GM18499 (cell line): ENCODE measurements around the gene PHF2.

Experiments
- ATAC-seq: cut with Tn5 transposase; IDR thresholded peaks from one replicate; pipeline ENCODE4 v1.9.1; 2021; ENCODE audit warnings: moderate number of reproducible peaks; ENCODE audit not compliant: insufficient read depth, unreplicated experiment

Gene PHF2

GRCh38 chr9:93598647-93599241 lies 22.4 kb downstream of the PHF2 start:
- no peak for ATAC-seq

DNA sequence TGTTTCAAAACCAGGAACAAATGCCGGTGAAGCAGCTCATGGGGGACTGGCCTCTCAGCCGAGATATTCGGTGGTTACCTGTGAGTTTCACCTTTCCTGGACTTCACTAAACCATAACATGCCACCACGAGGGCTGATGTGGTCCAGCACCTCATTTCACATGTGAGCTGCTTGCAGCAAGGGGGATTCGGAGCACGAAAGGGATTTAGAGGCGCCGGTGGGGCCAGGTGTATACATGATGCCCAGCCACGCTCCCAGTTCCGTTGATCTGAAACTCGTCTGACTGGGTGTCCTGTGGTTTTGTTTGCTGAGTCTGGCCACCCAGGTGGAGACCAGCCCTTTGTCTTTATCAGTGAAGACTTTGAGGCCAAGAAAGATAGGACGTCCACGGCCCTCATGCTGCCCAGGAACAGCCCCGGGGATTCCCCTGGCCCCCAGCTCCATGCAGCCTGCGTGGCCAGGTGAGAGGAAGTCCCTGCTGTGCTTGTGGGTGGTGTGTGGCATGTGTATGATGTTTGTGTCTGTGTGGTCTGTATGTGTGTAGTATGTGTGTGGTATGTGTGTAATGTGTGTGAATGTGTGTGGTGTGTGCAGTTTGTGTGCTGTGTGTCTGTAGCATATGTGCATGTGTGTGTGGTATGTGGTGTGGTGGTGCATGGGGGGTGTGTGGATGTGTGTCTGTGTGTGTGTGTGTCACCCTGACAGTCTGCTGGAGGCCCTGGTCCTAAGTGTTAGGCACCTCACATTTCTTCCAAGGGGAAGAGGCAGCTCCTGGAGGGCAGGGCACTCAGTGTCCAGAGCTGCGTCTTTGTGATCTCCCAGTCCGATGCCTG lies 23.4 kb downstream of the PHF2 start:
- ATAC-seq: no peak

GRCh38 chr9:93600504-93600903 lies 24.1 kb downstream of the PHF2 start:
- no peak for ATAC-seq

- no peak for ATAC-seq
These were observed 24.7 kb downstream of the PHF2 start for GRCh38 chr9:93601063-93601462.

GRCh38 chr9:93601666-93602065 lies 25.3 kb downstream of the PHF2 start:
- ATAC-seq: no peak

GRCh38 chr9:93603011-93603410 lies 26.6 kb downstream of the PHF2 start:
- no peak for ATAC-seq

DNA sequence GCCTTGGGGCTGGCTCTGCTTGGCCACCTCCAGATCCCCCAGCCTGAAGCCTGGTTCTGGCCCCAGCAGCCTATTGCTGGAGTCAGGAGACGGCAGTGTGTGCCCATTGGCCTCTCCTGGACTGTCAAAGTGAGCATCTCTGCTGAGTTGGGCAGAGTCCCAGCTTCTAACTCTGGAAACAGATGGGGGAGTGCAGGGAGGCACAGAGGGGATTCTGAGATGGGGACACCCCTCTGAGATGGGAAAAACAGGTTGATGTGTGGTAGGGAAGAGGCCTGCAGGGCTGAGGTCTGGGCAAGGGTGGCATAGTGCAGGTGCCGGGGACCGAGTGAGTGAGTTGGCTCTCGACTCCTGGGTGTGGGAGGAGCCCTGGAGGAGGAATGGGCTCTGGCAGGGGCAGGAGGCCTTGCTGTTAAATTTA lies 27.5 kb downstream of the PHF2 start:
- no peak for ATAC-seq

GRCh38 chr9:93606187-93606586 lies 29.8 kb downstream of the PHF2 start:
- no peak for ATAC-seq

GRCh38 chr9:93610206-93610605 lies 33.8 kb downstream of the PHF2 start:
- no peak for ATAC-seq

DNA sequence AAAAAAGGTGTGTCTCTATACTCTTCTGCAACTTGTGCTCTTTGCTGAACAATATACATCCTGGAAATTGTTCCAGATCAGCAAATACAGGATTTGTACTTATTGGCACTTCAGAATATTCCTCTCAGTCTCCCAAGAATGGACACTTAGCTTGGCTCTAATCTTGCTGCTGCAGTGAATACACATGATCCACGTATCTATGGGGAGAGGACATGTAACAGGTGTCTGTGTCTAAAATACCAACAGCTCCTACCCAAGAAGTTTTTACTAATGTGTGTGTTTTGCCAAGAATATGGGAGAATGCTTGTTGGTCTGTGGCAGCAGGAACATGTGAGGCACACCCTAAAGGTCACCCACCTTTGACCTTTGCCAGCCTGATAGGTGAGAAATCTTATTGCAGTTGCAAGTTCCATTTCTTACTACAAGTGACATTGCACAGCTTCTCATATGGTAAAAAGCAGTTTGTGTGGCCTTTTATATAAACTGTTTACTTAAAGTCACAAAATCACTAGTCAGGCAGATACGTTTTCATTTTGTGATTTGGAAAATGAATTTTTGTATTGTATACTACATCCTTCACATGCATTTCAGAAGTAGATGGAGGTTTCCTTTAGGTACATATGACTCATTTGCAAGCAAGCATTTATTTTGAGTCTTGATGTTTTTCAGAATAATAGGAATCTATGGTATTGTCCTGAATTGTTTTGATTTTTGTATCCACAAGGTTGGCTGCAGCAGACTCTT lies 35.8 kb downstream of the PHF2 start:
- ATAC-seq: no peak

GRCh38 chr9:93612796-93613154 lies 36.4 kb downstream of the PHF2 start:
- no peak for ATAC-seq

- ATAC-seq: no peak
These were observed 36.8 kb downstream of the PHF2 start for GRCh38 chr9:93613174-93613573.

DNA sequence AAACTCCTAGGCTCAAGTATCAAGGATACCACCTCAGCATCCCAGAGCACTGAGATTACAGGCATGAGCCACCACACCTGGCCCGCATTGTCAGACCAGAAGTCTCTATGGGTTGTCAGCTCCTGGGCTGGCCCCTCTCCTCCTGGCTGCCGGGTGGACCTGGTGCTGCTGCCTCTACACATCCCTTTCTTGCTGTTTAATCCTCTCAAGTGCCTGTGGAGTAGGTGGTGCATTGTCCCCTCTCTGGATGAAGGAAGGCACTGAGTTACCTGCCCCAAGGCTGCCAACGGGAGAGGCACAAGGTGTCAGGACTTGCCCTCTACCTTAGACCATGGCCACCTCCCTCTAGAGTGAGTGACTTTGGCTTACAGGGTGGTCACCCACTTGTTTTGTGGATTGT lies 37.4 kb downstream of the PHF2 start:
- ATAC-seq: no peak

GRCh38 chr9:93614830-93615468 lies 38.6 kb downstream of the PHF2 start:
- ATAC-seq: no peak

DNA sequence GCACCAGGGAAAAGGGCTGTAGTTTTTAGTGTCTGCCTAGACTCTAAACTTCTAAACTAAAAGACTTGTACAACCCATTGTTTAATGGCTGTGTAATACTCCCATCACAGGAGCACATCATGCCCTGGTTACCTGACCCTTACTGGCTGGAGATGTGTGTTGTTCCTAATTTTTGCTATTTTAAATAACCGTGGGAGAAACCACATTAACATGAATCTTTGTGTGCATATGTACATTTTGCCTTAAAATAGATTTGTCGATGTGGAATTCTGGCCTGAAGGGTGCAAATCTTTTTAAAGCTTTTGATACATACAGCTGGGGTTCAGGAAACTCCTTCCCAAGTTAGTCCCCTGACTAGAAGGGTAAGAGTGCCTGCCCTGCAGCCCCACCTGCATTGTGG lies 39.7 kb downstream of the PHF2 start:
- ATAC-seq: no peak

DNA sequence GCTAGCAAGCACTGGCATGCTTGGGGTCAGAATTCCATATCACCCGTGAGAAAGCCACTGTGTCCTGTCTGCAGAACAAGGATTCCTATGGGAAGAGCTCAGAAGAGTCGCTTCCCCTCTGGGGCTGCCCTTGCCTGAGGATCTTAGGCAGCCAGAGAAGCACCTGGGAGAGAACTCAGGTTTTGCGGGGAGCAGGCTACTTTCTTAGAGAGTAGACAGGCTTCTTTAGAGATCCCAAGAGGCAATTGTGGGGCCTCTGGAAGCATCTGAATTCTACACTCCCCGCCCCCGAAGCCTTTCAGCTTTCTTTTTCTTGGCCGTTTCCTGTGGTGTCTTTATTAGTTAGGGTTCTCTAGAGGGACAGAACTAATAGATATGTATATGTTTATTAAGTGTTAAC lies 40.9 kb downstream of the PHF2 start:
- ATAC-seq: no peak

DNA sequence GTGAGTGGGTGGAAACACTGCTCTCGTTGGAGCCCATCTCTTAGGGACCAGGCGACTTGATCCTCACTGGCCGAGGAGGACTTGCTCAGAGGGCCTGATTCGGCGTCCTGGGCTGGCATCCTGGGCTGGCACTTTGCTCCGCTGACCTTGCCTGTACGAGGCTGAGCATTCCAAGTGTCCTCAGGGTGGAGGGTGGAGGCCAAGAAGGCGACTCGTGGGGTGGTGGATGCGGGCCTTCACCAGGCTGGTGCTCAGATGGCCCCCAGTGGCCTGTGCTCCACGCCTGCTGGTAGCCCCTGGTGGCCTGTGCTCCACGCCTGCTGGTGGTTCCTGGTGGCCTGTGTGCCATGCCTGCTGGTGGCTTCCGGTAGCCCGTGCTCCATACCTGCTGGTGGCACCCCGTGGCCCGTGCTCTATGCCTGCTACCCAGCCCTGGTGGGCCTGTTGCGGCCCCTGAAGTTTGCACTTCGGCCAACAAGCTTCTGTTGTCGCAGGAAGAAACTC lies 42.9 kb downstream of the PHF2 start:
- ATAC-seq: no peak

GRCh38 chr9:93620041-93620506 lies 43.7 kb downstream of the PHF2 start:
- ATAC-seq: no peak

GRCh38 chr9:93620881-93621820 lies 44.8 kb downstream of the PHF2 start:
- no peak for ATAC-seq

DNA sequence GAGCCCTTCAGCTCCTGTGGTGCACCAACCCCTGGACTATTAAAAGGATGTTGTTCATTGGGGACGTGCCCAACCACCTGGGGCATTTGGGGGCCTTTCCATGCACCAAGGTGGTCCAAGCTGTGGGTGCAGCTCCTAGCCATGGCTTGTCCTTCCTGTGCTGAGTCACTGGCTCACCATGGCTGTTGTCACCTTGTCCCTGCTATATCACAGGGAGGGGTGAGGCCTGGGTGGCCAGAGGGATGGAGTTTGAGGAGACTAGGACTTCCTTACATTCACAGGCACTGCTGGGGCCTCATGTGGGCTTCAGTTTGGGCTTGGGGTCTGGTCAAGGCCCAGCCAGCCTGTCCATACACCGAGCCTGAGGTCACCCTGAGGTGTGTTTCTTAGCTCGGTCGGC lies 45.5 kb downstream of the PHF2 start:
- no peak for ATAC-seq
